H1 (cell line): ENCODE data around the gene AQP12A. TPM values are rescaled to one million over a fixed set of nuclear protein-coding genes. Genes with fewer than 3 reads are reported as not detected.

ENCODE experiments used
- CTCF ChIA-PET: fragments of 300-600 bp; sonication (Branson Sonifier 250); formaldehyde crosslinking; loops from one replicate; lab custom pipeline; 2021; ENCODE audit not compliant: partially characterized antibody; lab: Charles Lee
- POLR2A ChIA-PET: fragments of 300-600 bp; sonication (Branson Sonifier 250); formaldehyde crosslinking; loops from one replicate; lab custom pipeline; 2021; ENCODE audit warnings: inconsistent platforms; ENCODE audit not compliant: partially characterized antibody; lab: Charles Lee
- DNase-seq, 2 experiments: peaks; one replicate each; pipeline versions ENCODE4 v3.0.0 to v3.0.0-alpha.2; 2010 to 2022; ENCODE audit warnings: low spot score in 2 of 2, low read depth in 1 of 2, mixed read lengths in 1 of 2
- FAIRE-seq: peaks from 2 replicates; lab custom pipeline; 2011; peaks lifted over from hg19 to GRCh38; lab: Jason Lieb, UNC
- H2AFZ ChIP-seq: 2 replicates; pipeline ENCODE4 v1.8.1; 2012; ENCODE audit warnings: low read length, inconsistent platforms
- H2AK5ac ChIP-seq: 2 replicates; pipeline ENCODE4 v1.6.1; 2013; ENCODE audit warnings: low read depth, low read length
- H2BK120ac ChIP-seq: replicated peaks from 2 replicates; pipeline ENCODE3; 2013; ENCODE audit warnings: low read depth, low read length, inconsistent platforms
- H2BK12ac ChIP-seq: 2 replicates; pipeline ENCODE4 v1.6.1; 2013; ENCODE audit warnings: low read depth, low read length
- H2BK15ac ChIP-seq: 2 replicates; pipeline ENCODE4 v1.6.1; 2013; ENCODE audit warnings: low read length
- H2BK20ac ChIP-seq: 2 replicates; pipeline ENCODE4 v1.6.1; 2013; ENCODE audit warnings: low read length
- H2BK5ac ChIP-seq: 2 replicates; pipeline ENCODE4 v1.6.1; 2013; ENCODE audit warnings: low read depth, low read length
- H3K14ac ChIP-seq: 2 replicates; pipeline ENCODE4 v1.6.1; 2013; ENCODE audit warnings: inconsistent platforms; ENCODE audit not compliant: insufficient read length
- H3K18ac ChIP-seq: 2 replicates; pipeline ENCODE4 v1.6.1; 2013; ENCODE audit warnings: low read length; ENCODE audit errors: extremely low read depth
- H3K23ac ChIP-seq: 2 replicates; pipeline ENCODE4 v1.6.1; 2013; ENCODE audit warnings: inconsistent platforms; ENCODE audit not compliant: insufficient read length
- H3K23me2 ChIP-seq: 2 replicates; pipeline ENCODE4 v1.6.1; 2013; ENCODE audit warnings: low read depth, low read length
- H3K27ac ChIP-seq: 2 replicates; pipeline ENCODE4 v1.6.1; 2011; ENCODE audit warnings: low read depth, low read length, inconsistent platforms
- H3K27me3 ChIP-seq, 4 experiments: replicated peaks in 1 of 4; 1 replicate in 1 of 4; 2 replicates in 3 of 4; pipeline versions ENCODE4 v1.6.1 to v1.8.1; 2011 to 2013; ENCODE audit warnings: low read length in 3 of 4, mild to moderate bottlenecking in 3 of 4, inconsistent platforms in 2 of 4, mixed read lengths in 2 of 4, moderate library complexity in 1 of 4; ENCODE audit not compliant: control insufficient read depth in 3 of 4, insufficient read depth in 3 of 4; ENCODE audit errors: extremely low read depth in 1 of 4
- H3K36me3 ChIP-seq, 4 experiments: 2 replicates each; pipeline versions ENCODE4 v1.6.1 to v1.8.1; 2011 to 2013; ENCODE audit warnings: mild to moderate bottlenecking in 4 of 4, low read length in 3 of 4, moderate library complexity in 2 of 4, control low read depth in 1 of 4, inconsistent platforms in 1 of 4; ENCODE audit not compliant: insufficient read depth in 4 of 4, control insufficient read depth in 2 of 4
- H3K4ac ChIP-seq: replicated peaks from 2 replicates; pipeline ENCODE3; 2013; ENCODE audit warnings: low read length, low read depth, mixed read lengths, inconsistent platforms; ENCODE audit not compliant: insufficient read length
- H3K4me1 ChIP-seq, 4 experiments: replicated peaks in 1 of 4; 1 replicate in 1 of 4; 2 replicates in 3 of 4; pipeline versions ENCODE4 v1.6.1 to v1.8.1; 2011 to 2013; ENCODE audit warnings: low read length in 3 of 4, inconsistent platforms in 2 of 4, mixed read lengths in 1 of 4; ENCODE audit not compliant: insufficient read depth in 4 of 4, control insufficient read depth in 3 of 4
- H3K4me2 ChIP-seq, 2 experiments: 2 replicates each; pipeline versions ENCODE4 v1.6.1 to v1.8.1; 2011 to 2013; ENCODE audit warnings: low read depth in 2 of 2, low read length in 2 of 2, control low read depth in 1 of 2, inconsistent platforms in 1 of 2, mild to moderate bottlenecking in 1 of 2; ENCODE audit not compliant: insufficient read depth in 1 of 2
- H3K4me3 ChIP-seq, 4 experiments: fragments of 200-600, 300-600 bp in 1 of 4; sonication (generic), shearing (Covaris generic), sonication (Bioruptor Twin) in 1 of 4; 2 replicates each; pipeline versions ENCODE4 v1.5.1 to v1.8.1; 2011 to 2016; ENCODE audit warnings: low read length in 4 of 4, low read depth in 3 of 4, control low read depth in 2 of 4, inconsistent platforms in 2 of 4, mild to moderate bottlenecking in 2 of 4, mixed read lengths in 1 of 4, moderate library complexity in 1 of 4; ENCODE audit not compliant: insufficient read depth in 2 of 4; ENCODE audit errors: extremely low read depth in 1 of 4
- H3K56ac ChIP-seq: replicated peaks from 2 replicates; pipeline ENCODE3; 2013; ENCODE audit warnings: low read depth, mild to moderate bottlenecking, mixed read lengths, low read length, inconsistent platforms; ENCODE audit not compliant: insufficient read length
- H3K79me1 ChIP-seq: 2 replicates; pipeline ENCODE4 v1.6.1; 2013; ENCODE audit warnings: low read depth, low read length, control low read depth
- H3K79me2 ChIP-seq, 2 experiments: 2 replicates each; pipeline versions ENCODE4 v1.6.1 to v1.8.1; 2012 to 2013; ENCODE audit warnings: low read length in 2 of 2, mild to moderate bottlenecking in 2 of 2, inconsistent platforms in 1 of 2; ENCODE audit not compliant: insufficient read depth in 2 of 2, control insufficient read depth in 1 of 2
- H3K9ac ChIP-seq, 4 experiments: replicated peaks in 1 of 4; 1 replicate in 1 of 4; 2 replicates in 3 of 4; pipeline versions ENCODE4 v1.6.1 to v1.8.1; 2011 to 2013; ENCODE audit warnings: low read depth in 3 of 4, low read length in 3 of 4, control low read depth in 2 of 4, mild to moderate bottlenecking in 2 of 4, moderate library complexity in 2 of 4, inconsistent platforms in 1 of 4; ENCODE audit errors: extremely low read depth in 1 of 4
- H3K9me3 ChIP-seq, 2 experiments: 2 replicates each; pipeline versions ENCODE4 v1.6.1 to v1.8.1; 2012 to 2013; ENCODE audit warnings: mild to moderate bottlenecking in 2 of 2, moderate library complexity in 2 of 2, control low read depth in 1 of 2, inconsistent platforms in 1 of 2, low read depth in 1 of 2, low read length in 1 of 2, mixed read lengths in 1 of 2; ENCODE audit not compliant: insufficient read depth in 2 of 2
- H4K20me1 ChIP-seq, 2 experiments: replicated peaks in 1 of 2; 2 replicates each; pipeline versions ENCODE3 to v1.8.1; 2011 to 2013; ENCODE audit warnings: inconsistent platforms in 2 of 2, low read length in 2 of 2, mild to moderate bottlenecking in 1 of 2; ENCODE audit not compliant: insufficient read depth in 2 of 2, control insufficient read depth in 1 of 2
- H4K5ac ChIP-seq: 2 replicates; pipeline ENCODE4 v1.6.1; 2013; ENCODE audit warnings: low read length, low read depth, mixed read lengths, inconsistent platforms; ENCODE audit not compliant: insufficient read length
- H4K8ac ChIP-seq: 2 replicates; pipeline ENCODE4 v1.8.0; 2013; ENCODE audit warnings: mild to moderate bottlenecking, moderate library complexity, low read length, inconsistent platforms; ENCODE audit not compliant: insufficient read depth; ENCODE audit errors: extremely low read depth
- H4K91ac ChIP-seq: replicated peaks from 2 replicates; pipeline ENCODE3; 2013; ENCODE audit warnings: low read length, mixed read lengths, inconsistent platforms; ENCODE audit not compliant: insufficient read length
- CHD2 ChIP-seq: IDR thresholded peaks from 2 replicates; pipeline ENCODE4 v1.6.1; 2012; ENCODE audit warnings: low read length, improper control_type of control experiment
- CREB1 ChIP-seq: IDR thresholded peaks from 2 replicates; pipeline ENCODE4 v1.6.1; 2012; ENCODE audit warnings: inconsistent platforms
- E2F6 ChIP-seq: IDR thresholded peaks from 2 replicates; pipeline ENCODE4 v1.6.1; 2012; ENCODE audit warnings: inconsistent platforms
- EZH2 ChIP-seq: fragments of 200-600 bp; sonication (generic); IDR thresholded peaks from 2 replicates; pipeline ENCODE4 v1.7.1; 2012; ENCODE audit warnings: low read depth, mild to moderate bottlenecking, moderate library complexity, low read length, inconsistent platforms; ENCODE audit not compliant: severe bottlenecking
- JUND ChIP-seq: IDR thresholded peaks from 2 replicates; pipeline ENCODE4 v1.6.1; 2011; ENCODE audit warnings: mild to moderate bottlenecking, improper control_type of control experiment, low read length
- NANOG ChIP-seq: IDR thresholded peaks from 2 replicates; pipeline ENCODE4 v1.6.1; 2011; ENCODE audit warnings: low read length, low read depth, mild to moderate bottlenecking, inconsistent platforms; ENCODE audit not compliant: insufficient read depth, poor library complexity, severe bottlenecking
- RAD21 ChIP-seq, 2 experiments: IDR thresholded peaks in 1 of 2; conservative IDR thresholded peaks in 1 of 2; 2 replicates each; pipeline ENCODE4 v1.6.1; 2011; ENCODE audit warnings: low read depth in 2 of 2, low read length in 2 of 2, improper control_type of control experiment in 1 of 2, inconsistent platforms in 1 of 2, mild to moderate bottlenecking in 1 of 2, moderate library complexity in 1 of 2
- RFX5 ChIP-seq: IDR thresholded peaks from 2 replicates; pipeline ENCODE4 v1.6.1; 2011; ENCODE audit warnings: low read depth, low read length, improper control_type of control experiment, borderline replicate concordance
- RXRA ChIP-seq: IDR thresholded peaks from 2 replicates; pipeline ENCODE4 v1.6.1; 2011; ENCODE audit warnings: low read depth, mild to moderate bottlenecking, low read length, moderate library complexity; ENCODE audit not compliant: insufficient read depth
- SIN3A ChIP-seq, 2 experiments: IDR thresholded peaks in 1 of 2; conservative IDR thresholded peaks in 1 of 2; 2 replicates each; pipeline ENCODE4 v1.6.1; 2011 to 2012; ENCODE audit warnings: low read length in 2 of 2, improper control_type of control experiment in 1 of 2, low read depth in 1 of 2, mild to moderate bottlenecking in 1 of 2
- SRF ChIP-seq: IDR thresholded peaks from 2 replicates; pipeline ENCODE4 v1.6.1; 2011; ENCODE audit warnings: mild to moderate bottlenecking, low read depth, low read length, moderate library complexity
- TAF7 ChIP-seq: optimal IDR thresholded peaks from 2 replicates; pipeline ENCODE3; 2011; ENCODE audit warnings: low read depth, mild to moderate bottlenecking, inconsistent platforms, low read length, moderate library complexity, borderline replicate concordance
- WGBS, 2 experiments: shearing (Covaris generic) in 1 of 2; methylation state at CpG; one replicate each; pipeline versions ENCODE4 v1.1.6 to v1.1.7; 2013 to 2015; ENCODE audit warnings: low lambda C conversion rate in 2 of 2, mixed read lengths in 2 of 2, inconsistent platforms in 1 of 2, low coverage in 1 of 2, missing lambda C conversion rate in 1 of 2; ENCODE audit not compliant: insufficient replicate concordance in 2 of 2, insufficient coverage in 1 of 2, insufficient read length in 1 of 2; ENCODE audit errors: extremely low coverage in 1 of 2, missing lambda C conversion rate in 1 of 2; 5-methylcytosine and 5-hydroxymethylcytosine counted together
- polyA plus RNA-seq, 7 experiments: library from polyadenylated mRNA; depleted of rRNA in 3 of 7; stranded (reverse) in 5 of 7; unstranded in 2 of 7; fragments of >200 nt in 5 of 7; fragments of 200-250 nt in 2 of 7; gene quantifications; 1 replicate in 5 of 7; 2 replicates in 1 of 7; 4 replicates in 1 of 7; pipeline versions ENCODE4 v1.2.1 to v1.2.3, GENCODE V29; 2011 to 2013; ENCODE audit warnings: missing spikeins in 2 of 7, mixed read lengths in 2 of 7
- total RNA-seq: library from RNA; stranded (reverse); fragmentation: NEBNext Ultra II Directional; extraction: Animal tissue kit (Norgen Biotek cat#: 25700); gene quantifications from 2 replicates; pipeline ENCODE4 v1.2.1, GENCODE V29; 2021

Gene AQP12A
- total and polyA plus RNA-seq, 2 of the 8 experiments (the other 6 are each of a cell fraction or from before 2014, with no cell fraction given): not detected

- CTCF ChIA-PET: interaction anchor here (0.6 kb wide), 1 partner anchor 200 kb away, joined by 4 read pairs; no protein-coding TSS in a partner anchor
- H3K36me3 ChIP-seq: no peaks in the 10 kb centered on the region
- no peak overlapping the region for H2BK20ac ChIP-seq
- peaks cover 0 to 1% of the 10 kb centered on the region in 2 experiments for H4K20me1 ChIP-seq
- H2BK5ac ChIP-seq: no peak overlapping the region
- H3K23ac ChIP-seq: no peak overlapping the region
- H3K27me3 ChIP-seq: no peaks in the 10 kb centered on the region
- H2BK12ac ChIP-seq: no peak overlapping the region
- no peak overlapping the region for H3K27ac ChIP-seq
- no peak overlapping the region for H3K4me2 ChIP-seq
- H4K8ac ChIP-seq: no peak overlapping the region
- H3K4me1 ChIP-seq: no peaks in the 10 kb centered on the region; a peak in 1 of 7 replicates
- H4K5ac ChIP-seq: no peak overlapping the region
- H3K23me2 ChIP-seq: no peaks in the 10 kb centered on the region
- no peak overlapping the region for H2BK120ac ChIP-seq
- WGBS, 2 experiments: 92% methylated on average over 12 of the region's 12 CpGs; no CpG with 5 or more reads in 1 of the 2 experiments
- no peak overlapping the region for H2AFZ ChIP-seq
- H3K4ac ChIP-seq: no peak overlapping the region
- H2AK5ac ChIP-seq: no peak overlapping the region
- H3K56ac ChIP-seq: no peak overlapping the region
- H3K18ac ChIP-seq: no peak overlapping the region
- POLR2A ChIA-PET: interaction anchor here (0.5 kb wide), 1 partner anchor 34 kb away, joined by 3 read pairs; no protein-coding TSS in a partner anchor
- H3K79me1 ChIP-seq: no peaks in the 10 kb centered on the region
- DNase-seq (no peak), FAIRE-seq (no peak)
- H3K4me3 ChIP-seq: no peak overlapping the region
- no peak overlapping the region for H3K14ac ChIP-seq
- H3K79me2 ChIP-seq: no peaks in the 10 kb centered on the region
- H2BK15ac ChIP-seq: no peak overlapping the region
- no peaks in the 10 kb centered on the region for H3K9me3 ChIP-seq
- H3K9ac ChIP-seq: no peak overlapping the region
- H4K91ac ChIP-seq: no peak overlapping the region
- no peak for TF ChIP-seq EZH2
- TF ChIP-seq NANOG: no peak
- TF ChIP-seq CHD2: no peak
- TF ChIP-seq JUND: no peak
- no peak for TF ChIP-seq RAD21 (IDR thresholded peaks at IDR 0.05 in 1 of 2, conservative IDR thresholded peaks at IDR 0.05 in 1 of 2; ENCODE audit: low read depth in 2 of 2, low read length in 2 of 2)
- no peak for TF ChIP-seq SRF
- TF ChIP-seq RFX5: no peak
- no peak for TF ChIP-seq RXRA
- TF ChIP-seq E2F6: no peak
- TF ChIP-seq CREB1: no peak
- TF ChIP-seq SIN3A (conservative IDR thresholded peaks at IDR 0.05 in 1 of 2, IDR thresholded peaks at IDR 0.05 in 1 of 2; ENCODE audit: low read depth in 1 of 2, low read length in 2 of 2): no peak
- TF ChIP-seq TAF7: no peak
These were observed 13.6 kb downstream of the AQP12A start for GRCh38 chr2:240705204-240705791.
